AG04449 (cell line): ENCODE data around the gene PBX1.

Source experiments
- CTCF ChIA-PET: fragments of 350-600 bp; formaldehyde crosslinking; extraction: SDS; loops from one replicate; lab custom pipeline; 2021; ENCODE audit warnings: antibody characterized with exemption; lab: Yijun Ruan, JAX
- POLR2A ChIA-PET: fragments of 400-600, 350-600 bp; formaldehyde crosslinking; extraction: SDS; loops from one replicate; lab custom pipeline; 2020; ENCODE audit warnings: antibody characterized with exemption, inconsistent platforms; lab: Yijun Ruan, JAX
- DNase-seq: peaks from one replicate; pipeline ENCODE4 v3.0.0-alpha.2; 2010; ENCODE audit warnings: low read depth, low spot score
- H3K4me3 ChIP-seq: 2 replicates; pipeline ENCODE4 v1.5.1; 2011; ENCODE audit warnings: low read depth, mild to moderate bottlenecking, control low read depth, low read length
- CTCF ChIP-seq: IDR thresholded peaks from one replicate; pipeline ENCODE4 v1.5.1; 2011; ENCODE audit warnings: mild to moderate bottlenecking, moderate library complexity, low read length, control low read depth, inconsistent platforms; ENCODE audit not compliant: insufficient read depth; ENCODE audit errors: missing control alignments

The PBX1 gene

DNA sequence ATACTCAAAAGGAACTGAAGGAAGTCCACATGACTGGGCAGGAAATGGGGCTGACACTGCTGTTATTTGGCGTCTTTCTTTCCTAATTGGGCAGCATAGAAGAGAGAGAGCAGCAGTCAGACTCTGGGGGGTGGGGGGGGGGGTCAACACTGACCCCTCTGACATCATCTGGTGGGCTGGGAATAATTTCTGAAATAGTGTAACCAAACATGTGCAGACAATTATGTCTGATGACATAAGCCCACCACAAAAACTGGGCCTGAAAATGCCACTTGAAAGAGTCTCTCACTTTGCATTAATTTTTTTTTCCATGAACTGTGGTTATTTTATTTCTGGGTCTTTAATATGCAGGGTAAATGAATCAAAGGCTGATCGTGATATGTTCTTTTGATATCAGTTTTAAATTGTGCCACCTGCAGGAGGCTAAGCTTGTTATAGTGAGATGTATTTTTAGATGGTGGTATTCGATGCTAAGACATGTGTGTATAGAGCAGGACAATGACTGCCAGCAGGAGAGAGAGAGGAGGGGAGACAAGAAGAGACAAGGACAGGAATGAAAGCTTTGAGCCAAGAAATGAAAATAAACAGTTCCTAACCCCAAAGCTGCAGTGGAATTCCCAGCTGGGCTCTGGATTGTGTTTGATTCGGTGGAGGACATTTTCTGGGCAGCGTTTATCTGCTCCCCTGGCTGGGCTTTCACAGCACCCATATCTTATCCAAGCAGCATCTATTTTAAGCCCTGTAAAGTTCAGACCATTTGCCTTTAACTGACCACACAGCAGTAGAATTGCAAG is 264.7 kb downstream of the PBX1 start:
- no peak for DNase-seq
- no peak overlapping the region for H3K4me3 ChIP-seq
- ChIA-PET CTCF (no interaction called here), POLR2A (no interaction called here)
- no peak for TF ChIP-seq CTCF

GRCh38 chr1:164824542-164824941 is 265.6 kb downstream of the PBX1 start:
- no peak for DNase-seq
- no peak overlapping the region for H3K4me3 ChIP-seq
- POLR2A ChIA-PET = no interaction called here
- CTCF ChIA-PET = no interaction called here
- TF ChIP-seq CTCF = no peak

GRCh38 chr1:164830628-164831027 is 271.6 kb downstream of the PBX1 start:
- TF ChIP-seq CTCF = no peak
- no peak overlapping the region for H3K4me3 ChIP-seq
- POLR2A ChIA-PET = no interaction called here
- CTCF ChIA-PET = no interaction called here
- DNase-seq = no peak

GRCh38 chr1:164834641-164835040 is 275.7 kb downstream of the PBX1 start:
- no peak for TF ChIP-seq CTCF
- no peak overlapping the region for H3K4me3 ChIP-seq
- no peak for DNase-seq
- POLR2A ChIA-PET = no interaction called here
- CTCF ChIA-PET = no interaction called here

- ChIA-PET POLR2A (no interaction called here), CTCF (no interaction called here)
- DNase-seq = no peak
- H3K4me3 ChIP-seq = no peak overlapping the region
- TF ChIP-seq CTCF = no peak
Measured at GRCh38 chr1:164836614-164837018, 277.6 kb downstream of the PBX1 start.

- no peak for DNase-seq
- ChIA-PET CTCF (no interaction called here), POLR2A (no interaction called here)
Measured at GRCh38 chr1:164838786-164839185, 279.8 kb downstream of the PBX1 start.

More at GRCh38 chr1:164838786-164839185, 279.8 kb downstream of the PBX1 start:
- TF ChIP-seq CTCF = no peak
- H3K4me3 ChIP-seq = no peak overlapping the region
